Right hindlimb (tissue), 1 donor: ENCODE data around the gene MMP10.
"Not testable (repeated sequence)": the region's sequence is repeated elsewhere in the genome, so short reads cannot be mapped to it uniquely, and the experiment has no call there.

ENCODE experiments used
- DNase-seq: peaks from one replicate; pipeline ENCODE4 v3.0.0-alpha.2; 2018

MMP10 gene

DNA sequence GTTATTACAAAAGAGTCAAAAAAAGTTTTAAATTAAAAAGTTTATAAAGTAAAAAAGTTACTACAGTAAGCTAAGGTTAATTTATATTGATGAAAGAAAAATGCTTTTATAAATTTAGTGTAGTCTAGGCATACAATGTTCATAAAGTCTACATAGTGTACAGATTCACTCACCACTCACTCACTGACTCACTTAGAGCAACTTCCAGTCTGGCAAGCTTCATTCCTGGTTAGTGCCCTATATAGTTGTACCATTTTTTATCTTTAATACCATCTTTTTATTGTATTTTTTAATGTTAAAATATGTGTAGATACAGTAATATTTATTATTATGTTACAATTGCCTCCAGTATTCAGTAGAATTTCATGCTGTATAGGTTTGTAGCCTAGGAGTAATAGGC is 2.6 kb upstream of the MMP10 start:
- no peak for DNase-seq

- no peak for DNase-seq
Observed at GRCh38 chr11:102781676-102782075, 1.2 kb upstream of the MMP10 start.

DNA sequence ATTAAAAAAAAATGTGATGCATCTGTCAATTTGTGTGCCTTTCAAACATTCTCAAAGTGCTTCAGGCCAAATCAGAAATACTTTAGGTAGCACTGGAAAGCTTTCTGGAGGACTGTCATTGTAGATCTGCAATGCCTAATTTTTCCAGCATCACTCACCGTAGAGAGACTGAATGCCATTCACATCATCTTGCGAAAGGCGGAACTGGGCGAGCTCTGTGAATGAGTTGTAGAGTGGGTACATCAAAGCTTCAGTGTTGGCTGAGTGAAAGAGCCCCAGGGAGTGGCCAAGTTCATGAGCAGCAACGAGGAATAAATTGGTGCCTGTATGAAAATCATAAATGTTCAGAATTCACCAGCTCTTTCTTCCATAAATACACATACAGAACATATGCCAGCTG is 4.0 kb downstream of the MMP10 start:
- DNase-seq: no peak

- DNase-seq: no peak
Observed at GRCh38 chr11:102773386-102773785, 7.0 kb downstream of the MMP10 start.

DNA sequence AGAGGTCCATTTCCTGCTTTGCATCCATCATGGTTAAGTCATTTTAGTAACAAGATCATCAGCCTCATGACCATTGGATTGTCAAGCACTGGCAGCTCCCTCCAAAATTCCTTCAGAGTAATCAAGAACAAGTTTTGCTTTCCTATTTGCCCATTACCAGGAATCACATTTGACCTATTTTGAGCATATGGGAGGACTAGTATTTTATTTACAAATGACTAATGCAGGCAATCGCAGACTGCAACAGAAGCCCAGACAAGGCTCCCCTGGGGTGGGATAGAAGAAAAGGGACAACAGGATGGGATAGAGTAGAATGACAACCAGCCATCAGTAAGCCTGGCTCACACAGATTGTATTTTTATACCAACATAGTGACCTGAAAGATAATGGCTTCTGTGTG is 9.1 kb downstream of the MMP10 start:
- no peak for DNase-seq

- DNase-seq: no peak
Observed at GRCh38 chr11:102770191-102770590, 10.2 kb downstream of the MMP10 start.

DNA sequence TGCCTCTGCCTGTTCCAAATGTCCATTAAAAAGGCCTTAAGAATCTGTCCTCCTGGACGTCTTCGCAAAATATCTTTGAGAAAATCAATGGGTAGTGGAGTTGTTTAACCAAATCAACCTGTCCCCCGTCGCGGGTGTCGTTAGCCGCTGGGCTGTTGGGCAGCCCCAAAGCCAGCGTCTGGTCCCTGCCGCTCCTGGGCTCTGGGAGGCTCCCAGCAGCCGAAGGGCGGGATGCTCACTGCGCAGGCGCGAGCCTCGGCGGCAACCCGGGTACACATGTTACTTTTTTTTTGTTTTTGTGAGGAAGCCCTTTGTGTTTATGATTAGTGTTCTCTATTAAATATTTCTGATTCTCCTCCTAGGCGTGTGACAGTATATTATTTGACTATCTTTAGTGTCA is 12.6 kb downstream of the MMP10 start:
- no peak for DNase-seq

DNA sequence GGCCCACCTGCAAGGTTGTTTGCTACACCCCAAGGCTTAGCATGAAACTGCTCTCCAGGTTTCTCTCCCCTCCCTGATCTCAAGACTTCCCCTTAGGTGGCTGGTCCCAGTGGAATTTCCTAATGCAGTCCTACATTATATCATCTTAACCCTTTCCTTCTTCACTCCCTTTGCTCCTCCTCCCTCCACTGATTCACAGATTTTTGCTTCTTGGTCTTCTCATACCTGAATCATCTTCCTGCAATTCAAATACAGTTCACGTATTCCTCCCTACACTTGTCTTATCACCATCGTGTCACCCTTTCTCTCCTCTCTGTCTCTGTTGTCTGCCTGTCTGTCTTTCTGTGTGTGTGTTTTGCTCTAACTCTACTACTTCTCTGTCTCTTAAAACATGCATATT is 17.0 kb downstream of the MMP10 start:
- no peak for DNase-seq

DNA sequence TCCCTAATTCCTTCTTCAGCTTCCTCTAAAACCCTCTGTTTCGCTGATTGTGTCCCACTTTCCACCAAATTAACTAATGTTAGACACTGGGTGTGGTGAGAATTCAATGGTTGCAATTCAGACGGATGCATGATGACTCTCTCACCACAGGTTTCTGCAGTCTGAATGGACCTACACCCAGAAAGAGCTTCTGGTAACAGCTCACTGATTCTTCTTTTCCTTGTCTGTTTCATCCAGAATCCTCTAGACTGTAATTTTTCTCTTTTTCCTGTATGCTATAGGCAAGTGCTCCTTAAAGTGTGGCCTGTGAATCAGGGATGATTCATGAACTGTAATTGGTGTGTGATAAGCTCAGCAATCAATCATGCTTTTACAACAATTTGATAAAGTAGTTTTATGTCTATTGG is 18.1 kb downstream of the MMP10 start:
- DNase-seq: no peak

DNA sequence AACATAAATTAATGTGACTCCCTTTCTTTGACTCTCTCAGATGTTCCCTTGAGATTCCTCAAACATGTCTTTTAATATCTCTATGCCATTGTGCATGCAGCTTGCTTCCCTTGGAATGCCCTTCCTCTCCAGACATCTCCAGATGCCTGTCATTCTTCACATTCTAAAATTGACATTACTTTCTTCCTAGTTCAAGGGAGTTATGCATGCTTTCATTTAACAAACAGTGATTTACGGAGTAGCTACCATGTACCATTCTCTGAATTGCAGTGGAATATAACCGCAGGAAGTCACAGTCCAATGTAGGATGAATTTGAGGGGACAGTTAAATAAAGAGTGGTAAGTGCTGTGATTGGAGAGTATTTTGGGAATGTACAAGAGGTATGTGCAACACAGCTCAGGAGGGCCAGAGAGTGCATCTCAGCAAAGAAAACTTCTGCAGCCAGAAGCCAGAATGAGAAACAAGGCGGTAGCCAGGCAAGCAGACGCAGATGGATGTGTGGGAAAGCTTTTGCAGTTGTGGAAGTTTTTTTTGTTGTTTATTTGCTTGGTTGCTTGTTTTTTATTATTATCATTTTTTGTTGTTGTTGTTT is 18.7 kb downstream of the MMP10 start:
- no peak for DNase-seq

DNA sequence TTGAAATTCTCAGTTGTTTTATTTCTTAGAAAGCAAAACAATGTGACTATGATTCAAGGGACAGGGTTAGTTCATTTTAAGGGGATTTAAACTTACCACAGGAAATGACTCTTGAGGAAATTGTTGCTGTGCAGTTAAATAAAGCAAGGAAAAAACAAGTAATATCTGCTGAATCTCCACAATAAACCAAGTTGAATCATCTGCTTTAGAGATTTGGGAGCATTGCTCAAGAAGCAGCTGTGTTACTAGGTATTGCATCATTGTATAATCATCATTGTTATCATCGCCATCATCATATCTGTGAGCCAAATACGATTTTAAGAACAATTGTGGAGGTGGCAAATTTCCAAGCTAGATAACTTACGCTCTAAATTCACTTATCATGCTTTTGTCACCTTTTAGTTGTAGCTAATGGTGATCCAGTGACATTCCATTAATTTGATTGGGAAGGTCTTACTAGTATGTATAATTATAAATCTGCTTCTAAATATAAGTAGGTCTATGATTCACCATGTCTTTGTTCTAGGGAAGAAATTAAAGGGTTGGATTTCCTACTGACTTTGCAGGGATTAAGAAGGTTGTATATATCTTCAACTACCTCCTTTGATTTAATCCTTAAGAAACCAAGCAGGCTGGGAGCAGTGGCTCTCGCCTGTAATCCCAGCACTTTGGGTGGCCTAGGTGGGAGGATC is 19.9 kb downstream of the MMP10 start:
- DNase-seq: no peak

GRCh38 chr11:102757823-102758549 is 22.4 kb downstream of the MMP10 start:
- no peak for DNase-seq

DNA sequence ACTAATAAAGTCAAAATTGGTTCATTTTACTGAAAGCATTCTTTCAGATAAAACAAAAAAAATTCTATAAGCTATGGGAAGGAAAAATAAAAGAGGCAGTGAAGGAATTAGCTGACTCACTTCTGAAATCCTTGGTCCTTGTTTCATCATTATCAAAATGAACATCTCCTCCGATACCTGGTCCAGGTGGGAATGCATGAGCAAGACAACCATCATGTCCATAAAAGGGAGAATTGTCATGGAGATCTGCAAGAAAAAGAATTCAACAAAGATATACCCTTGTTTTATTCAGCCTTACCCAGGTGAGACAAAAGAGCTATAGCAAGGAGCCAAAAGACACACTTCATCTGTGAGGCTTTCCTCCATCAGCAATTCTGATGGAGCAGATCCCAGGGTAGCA is 27.2 kb downstream of the MMP10 start:
- DNase-seq: no peak

- no peak for DNase-seq
Observed at GRCh38 chr11:102751673-102752072, 28.8 kb downstream of the MMP10 start.

DNA sequence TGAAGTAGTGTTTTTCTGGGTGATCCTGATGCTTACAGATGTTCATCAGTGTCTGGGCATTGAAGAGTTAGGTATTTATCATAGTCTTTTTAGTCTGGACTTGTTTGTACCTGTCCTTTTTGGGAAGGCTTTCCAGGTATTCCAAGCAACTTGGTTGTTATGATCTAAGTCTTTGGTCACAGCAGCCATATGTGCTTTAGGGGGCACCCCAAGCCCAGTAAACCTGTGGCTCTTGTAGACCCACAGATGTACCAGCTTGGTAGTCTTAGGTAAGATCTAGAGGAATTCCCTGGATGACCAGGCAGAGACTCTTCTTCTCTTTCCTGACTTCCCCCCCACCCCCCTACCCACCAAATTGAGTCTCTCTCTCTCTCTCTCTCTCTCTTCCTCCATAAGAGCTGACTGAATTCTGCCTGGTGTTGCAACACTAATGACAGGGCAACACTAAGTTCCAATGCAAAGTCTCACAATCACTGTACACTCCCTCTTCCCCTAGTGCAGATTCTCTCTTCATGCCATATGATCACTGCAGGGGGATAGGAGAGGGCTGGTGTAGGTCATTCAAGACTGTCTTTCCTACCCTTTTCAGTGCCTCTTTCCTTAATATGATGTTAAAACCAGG is 31.2 kb downstream of the MMP10 start:
- DNase-seq: no peak

DNA sequence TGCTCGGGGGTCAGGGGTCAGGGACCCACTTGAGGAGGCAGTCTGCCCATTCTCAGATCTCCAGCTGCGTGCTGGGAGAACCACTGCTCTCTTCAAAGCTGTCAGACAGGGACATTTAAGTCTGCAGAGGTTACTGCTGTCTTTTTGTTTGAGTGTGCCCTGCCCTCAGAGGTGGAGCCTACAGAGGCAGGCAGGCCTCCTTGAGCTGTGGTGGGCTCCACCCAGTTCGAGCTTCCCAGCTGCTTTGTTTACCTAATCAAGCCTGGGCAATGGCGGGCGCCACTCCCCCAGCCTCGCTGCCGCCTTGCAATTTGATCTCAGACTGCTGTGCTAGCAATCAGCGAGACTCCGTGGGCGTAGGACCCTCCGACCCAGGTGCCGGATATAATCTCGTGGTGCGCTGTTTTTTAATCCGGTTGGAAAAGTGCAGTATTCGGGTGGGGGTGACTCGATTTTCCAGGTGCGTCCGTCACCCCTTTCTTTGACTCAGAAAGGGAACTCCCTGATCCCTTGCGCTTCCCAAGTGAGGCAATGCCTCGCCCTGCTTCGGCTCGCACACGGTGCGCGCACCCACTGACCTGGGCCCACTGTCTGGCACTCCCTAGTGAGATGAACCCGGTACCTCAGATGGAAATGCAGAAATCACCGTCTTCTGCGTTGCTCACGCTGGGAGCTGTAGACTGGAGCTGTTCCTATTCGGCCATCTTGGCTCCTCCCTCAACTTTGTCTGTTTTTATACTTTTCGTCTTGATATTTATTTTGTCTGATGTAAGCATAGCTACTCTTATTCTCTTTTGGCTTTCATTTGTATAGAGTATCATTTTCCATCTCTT is 33.5 kb downstream of the MMP10 start:
- not testable (repeated sequence) for DNase-seq

GRCh38 chr11:102734650-102735049 is 45.8 kb downstream of the MMP10 start:
- no peak for DNase-seq

DNA sequence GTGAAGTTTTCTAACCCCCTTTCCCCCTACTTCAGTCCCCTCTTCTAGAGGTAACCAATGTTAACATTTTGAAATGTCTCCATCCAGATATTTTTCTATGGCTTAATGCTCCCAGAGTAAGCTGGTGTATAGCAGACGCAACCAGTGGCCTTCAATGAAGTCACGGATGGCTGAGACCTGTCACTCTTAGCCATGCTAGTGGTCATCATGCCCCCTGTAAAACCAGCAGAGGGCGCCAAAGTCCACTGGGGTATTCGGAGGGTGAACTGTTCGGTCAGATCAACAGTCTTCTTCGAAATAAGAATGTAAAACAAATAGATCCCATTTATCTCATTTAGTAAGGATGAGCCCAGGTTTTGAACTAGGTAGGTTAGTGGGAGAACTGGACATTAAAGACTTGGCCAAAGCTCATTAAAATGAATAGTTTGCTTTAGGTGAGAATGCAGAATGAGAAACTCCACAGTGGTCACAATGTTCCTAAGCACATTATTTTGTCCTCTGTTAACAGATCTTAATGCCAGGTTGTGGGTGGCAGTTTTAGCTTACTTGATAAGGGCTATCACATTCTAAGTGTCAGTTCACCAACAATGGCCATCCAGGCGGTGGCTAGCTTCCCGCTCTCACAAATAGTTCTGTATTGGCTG is 47.1 kb downstream of the MMP10 start:
- DNase-seq: no peak

DNA sequence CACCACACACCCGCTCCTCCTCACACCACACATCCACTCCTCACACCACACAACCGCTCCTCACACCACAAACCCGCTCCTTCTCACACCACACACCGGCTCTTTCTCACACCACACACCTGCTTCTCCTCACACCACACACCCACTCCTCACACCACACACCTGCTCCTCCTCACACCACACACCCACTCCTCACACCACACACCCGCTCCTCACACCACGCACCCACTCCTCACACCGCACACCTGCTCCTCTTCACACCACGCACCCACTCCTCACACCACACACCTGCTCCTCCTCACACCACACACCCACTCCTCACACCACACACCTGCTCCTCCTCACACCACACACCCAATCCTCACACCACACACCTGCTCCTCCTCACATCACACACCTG is 49.5 kb downstream of the MMP10 start:
- DNase-seq: not testable (repeated sequence)

DNA sequence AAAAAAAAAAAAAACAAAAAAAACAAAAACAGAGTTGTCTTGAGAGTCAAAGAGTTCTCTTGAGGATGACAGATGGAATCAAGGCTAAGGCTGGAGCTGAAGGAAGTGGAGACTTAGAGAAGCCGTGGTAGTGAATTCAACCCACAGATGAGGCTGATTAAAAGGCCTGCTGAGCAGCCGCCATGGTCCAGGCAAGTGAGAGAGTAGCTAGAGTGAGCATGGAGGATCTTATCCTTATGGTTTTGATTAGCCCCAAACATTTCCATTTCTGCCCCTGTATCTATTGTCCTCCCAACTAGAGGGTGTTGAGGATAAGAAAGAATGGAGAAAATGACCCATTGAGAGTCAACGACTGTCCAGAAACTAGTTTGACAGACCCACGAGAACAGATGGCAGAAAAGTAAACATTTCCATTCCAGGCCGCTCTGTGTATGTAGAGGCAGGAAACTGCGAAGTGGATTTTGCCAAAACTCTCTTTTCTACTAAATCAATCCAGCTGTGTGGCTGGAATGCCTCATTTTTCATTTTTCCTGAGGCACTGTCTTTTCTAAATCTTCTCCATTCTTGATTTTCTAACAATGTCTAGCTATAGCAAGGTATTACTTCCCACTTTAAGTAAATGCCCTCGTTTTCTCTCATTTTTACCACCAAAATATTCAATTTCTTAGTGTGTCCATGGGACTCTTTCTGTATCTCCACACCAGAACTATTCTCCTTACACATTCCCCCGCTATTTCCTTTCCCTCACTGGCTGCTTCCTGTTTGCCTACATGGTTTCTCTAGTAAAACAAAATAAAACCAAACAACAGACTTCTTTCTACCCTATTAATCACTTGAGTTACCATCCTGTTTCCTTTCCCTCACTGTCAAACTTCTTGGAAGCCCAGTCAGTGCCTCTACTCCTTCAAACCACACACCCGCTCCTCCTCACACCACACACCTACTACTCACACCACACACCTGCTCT is 50.3 kb downstream of the MMP10 start:
- no peak for DNase-seq

GRCh38 chr11:102727890-102728289 is 52.5 kb downstream of the MMP10 start:
- DNase-seq: no peak
